MCF 10A (cell line): ENCODE measurements around the gene MLLT10. TPM values are rescaled to one million over a fixed set of nuclear protein-coding genes. Genes with fewer than 3 reads are reported as not detected.
"Not testable (repeated sequence)": the region's sequence is repeated elsewhere in the genome, so short reads cannot be mapped to it uniquely, and the experiment has no call there.

Source experiments
- BruUV-seq: library from RNA; stranded (reverse); fragments of 400-500 nt; replicated peaks from 2 replicates; lab custom pipeline; 2021; lab: Mats Ljungman, UMichigan
- CTCF ChIA-PET: fragments of 300-600 bp; sonication (Branson Sonifier 250); formaldehyde crosslinking; extraction: SDS; loops from one replicate; lab custom pipeline; 2021; ENCODE audit warnings: antibody characterized with exemption, inconsistent platforms; lab: Yijun Ruan, JAX
- POLR2A ChIA-PET: fragments of 300-600, 350-650 bp; sonication (Branson Sonifier 250); formaldehyde crosslinking; extraction: SDS; loops from one replicate; lab custom pipeline; 2020; ENCODE audit warnings: antibody characterized with exemption, inconsistent platforms; lab: Yijun Ruan, JAX
- DNase-seq: peaks from one replicate; pipeline ENCODE4 v3.0.0-alpha.2; 2018; ENCODE audit not compliant: unreplicated experiment
- H3K27ac Mint-ChIP-seq: one replicate; pipeline ENCODE4 v1.8.0; 2022; ENCODE audit warnings: mild to moderate bottlenecking, low read depth, mixed read lengths; ENCODE audit not compliant: unreplicated experiment
- H3K27me3 Mint-ChIP-seq: one replicate; pipeline ENCODE4 v1.8.0; 2022; ENCODE audit warnings: mixed read lengths; ENCODE audit not compliant: insufficient read depth, unreplicated experiment
- H3K36me3 Mint-ChIP-seq: one replicate; pipeline ENCODE4 v1.8.0; 2022; ENCODE audit warnings: mild to moderate bottlenecking, moderate library complexity, mixed read lengths; ENCODE audit not compliant: insufficient read depth, unreplicated experiment
- H3K4me1 Mint-ChIP-seq: one replicate; pipeline ENCODE4 v1.8.0; 2022; ENCODE audit warnings: mixed read lengths; ENCODE audit not compliant: insufficient read depth, unreplicated experiment
- H3K4me3 Mint-ChIP-seq: one replicate; pipeline ENCODE4 v1.8.0; 2022; ENCODE audit warnings: mild to moderate bottlenecking, moderate library complexity, mixed read lengths; ENCODE audit not compliant: unreplicated experiment
- H3K9me3 Mint-ChIP-seq: one replicate; pipeline ENCODE4 v1.8.0; 2022; ENCODE audit warnings: mixed read lengths; ENCODE audit not compliant: unreplicated experiment
- intact Hi-C: fragments of 100-400 bp; cut with micrococcal nuclease; formaldehyde crosslinking; loops from 2 replicates; pipeline ENCODE4 v1.14.1; 2022
- total RNA-seq: library from RNA; stranded (reverse); gene quantifications from 2 replicates; pipeline ENCODE4 v1.2.3, GENCODE V29; 2022
- TF ChIP-seq, protein P1 (sequence below): fragments of 200-600 bp; IDR thresholded peaks from one replicate; pipeline ENCODE4 v1.8.0; 2022; ENCODE audit warnings: antibody characterized with exemption, mild to moderate bottlenecking; ENCODE audit not compliant: unreplicated experiment

MLLT10 gene
- total RNA-seq, 1 experiment from 2014 or later, result 47.5 TPM

- no peaks in the 10 kb centered on the region for H3K9me3 Mint-ChIP-seq
- peak overlapping the region; percentile 83 for H3K27ac Mint-ChIP-seq
- intact Hi-C loops, result no loop called here
- H3K36me3 Mint-ChIP-seq, result peaks cover 95% of the 10 kb centered on the region
- peaks cover 27% of the 10 kb centered on the region for H3K4me1 Mint-ChIP-seq
- TF ChIP-seq, protein P1, sequence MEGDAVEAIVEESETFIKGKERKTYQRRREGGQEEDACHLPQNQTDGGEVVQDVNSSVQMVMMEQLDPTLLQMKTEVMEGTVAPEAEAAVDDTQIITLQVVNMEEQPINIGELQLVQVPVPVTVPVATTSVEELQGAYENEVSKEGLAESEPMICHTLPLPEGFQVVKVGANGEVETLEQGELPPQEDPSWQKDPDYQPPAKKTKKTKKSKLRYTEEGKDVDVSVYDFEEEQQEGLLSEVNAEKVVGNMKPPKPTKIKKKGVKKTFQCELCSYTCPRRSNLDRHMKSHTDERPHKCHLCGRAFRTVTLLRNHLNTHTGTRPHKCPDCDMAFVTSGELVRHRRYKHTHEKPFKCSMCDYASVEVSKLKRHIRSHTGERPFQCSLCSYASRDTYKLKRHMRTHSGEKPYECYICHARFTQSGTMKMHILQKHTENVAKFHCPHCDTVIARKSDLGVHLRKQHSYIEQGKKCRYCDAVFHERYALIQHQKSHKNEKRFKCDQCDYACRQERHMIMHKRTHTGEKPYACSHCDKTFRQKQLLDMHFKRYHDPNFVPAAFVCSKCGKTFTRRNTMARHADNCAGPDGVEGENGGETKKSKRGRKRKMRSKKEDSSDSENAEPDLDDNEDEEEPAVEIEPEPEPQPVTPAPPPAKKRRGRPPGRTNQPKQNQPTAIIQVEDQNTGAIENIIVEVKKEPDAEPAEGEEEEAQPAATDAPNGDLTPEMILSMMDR, result no peak
- CTCF ChIA-PET, result no interaction called here
- H3K4me3 Mint-ChIP-seq, result no peak overlapping the region
- DNase-seq, result no peak
- no peaks in the 10 kb centered on the region for H3K27me3 Mint-ChIP-seq
- POLR2A ChIA-PET, result interaction anchor here (0.6 kb wide), 1 partner anchor 946 kb away, joined by 3 read pairs; no protein-coding TSS in a partner anchor
- no TSS peak for BruUV-seq
Measured at GRCh38 chr10:21556527-21556926, 22.5 kb downstream of the MLLT10 start.

GRCh38 chr10:21558984-21559383, 25.0 kb downstream of the MLLT10 start:
- DNase-seq, intact Hi-C loops, BruUV-seq, H3K27me3 Mint-ChIP-seq, H3K4me3 Mint-ChIP-seq, H3K9me3 Mint-ChIP-seq, H3K27ac Mint-ChIP-seq: not testable (repeated sequence)
- Mint-ChIP-seq H3K4me1 (peaks cover 21% of the 10 kb centered on the region), H3K36me3 (peaks cover 89% of the 10 kb centered on the region)
- ChIA-PET POLR2A (interaction anchor here (0.6 to 1.5 kb wide), 5 partner anchors 9 to 1901 kb away, joined by 3 to 4 read pairs (median 3); no protein-coding TSS in a partner anchor), CTCF (interaction anchor here (0.5 to 0.7 kb wide), 3 partner anchors 16 to 416 kb away, joined by 3 to 4 read pairs (median 4); no protein-coding TSS in a partner anchor)

GRCh38 chr10:21570761-21571521, 36.9 kb downstream of the MLLT10 start:
- no peaks in the 10 kb centered on the region for H3K27me3 Mint-ChIP-seq
- TF ChIP-seq, protein P1, result no peak
- no peak overlapping the region for H3K4me3 Mint-ChIP-seq
- ChIA-PET CTCF (interaction anchor here (0.5 kb wide), 1 partner anchor 840 kb away, joined by 4 read pairs; no protein-coding TSS in a partner anchor), POLR2A (interaction anchor here (0.7 kb wide), 1 partner anchor 357 kb away, joined by 3 read pairs; no protein-coding TSS in a partner anchor)
- H3K4me1 Mint-ChIP-seq, result peaks cover 21% of the 10 kb centered on the region
- no peaks in the 10 kb centered on the region for H3K9me3 Mint-ChIP-seq
- H3K36me3 Mint-ChIP-seq, result peaks cover 53% of the 10 kb centered on the region
- intact Hi-C loops, result no loop called here
- no TSS peak for BruUV-seq
- DNase-seq, result no peak
- no peak overlapping the region for H3K27ac Mint-ChIP-seq

DNA sequence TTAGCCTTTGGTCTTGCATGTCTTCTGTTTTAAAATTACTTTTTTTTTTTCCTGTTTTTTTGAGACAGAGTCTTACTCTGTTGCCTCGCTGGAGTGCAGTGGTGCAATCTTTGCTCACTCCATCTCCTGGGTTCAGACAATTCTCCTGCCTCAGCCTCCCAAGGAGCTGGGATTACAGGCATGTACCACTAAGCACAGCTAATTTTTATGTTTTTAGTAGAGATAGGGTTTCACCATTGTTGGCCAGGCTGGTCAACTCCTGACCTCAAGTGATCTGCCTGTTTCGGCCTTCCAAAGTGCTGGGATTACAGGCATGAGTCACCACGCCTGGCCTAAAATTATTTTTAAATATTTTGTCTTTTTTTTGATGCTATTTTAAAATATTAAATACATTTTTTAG, 38.5 kb downstream of the MLLT10 start:
- Mint-ChIP-seq H3K9me3 (no peaks in the 10 kb centered on the region), H3K4me3 (no peak overlapping the region), H3K27me3 (no peaks in the 10 kb centered on the region), H3K36me3 (peaks cover 51% of the 10 kb centered on the region), H3K27ac (peak overlapping the region; percentile 57), H3K4me1 (peaks cover 21% of the 10 kb centered on the region)
- BruUV-seq, result no TSS peak
- peak; percentile 59 for DNase-seq
- intact Hi-C loops, result no loop called here
- ChIA-PET POLR2A (interaction anchor here (0.7 kb wide), 1 partner anchor 122 kb away, joined by 3 read pairs; no protein-coding TSS in a partner anchor), CTCF (no interaction called here)
- TF ChIP-seq, protein P1, result no peak

GRCh38 chr10:21574514-21574913, 40.5 kb downstream of the MLLT10 start:
- DNase-seq, H3K27me3 Mint-ChIP-seq, H3K9me3 Mint-ChIP-seq, H3K27ac Mint-ChIP-seq, intact Hi-C loops, BruUV-seq, CTCF ChIA-PET, H3K4me3 Mint-ChIP-seq: not testable (repeated sequence)
- peaks cover 40% of the 10 kb centered on the region for H3K36me3 Mint-ChIP-seq
- POLR2A ChIA-PET, result interaction anchor here (0.6 kb wide), 2 partner anchors 10 to 251 kb away, joined by 3 read pairs; no protein-coding TSS in a partner anchor
- H3K4me1 Mint-ChIP-seq, result peaks cover 21% of the 10 kb centered on the region
